Mesenchymal stem cell (in vitro differentiated cells and primary cell): ENCODE data around the gene NPM3.
A peak's percentile ranks its signal among the peaks of the same experiment; 100 is the strongest.

ENCODE experiments used
- DNase-seq: peaks from one replicate; pipeline ENCODE4 v3.0.0-alpha.2; 2013
- H2AFZ ChIP-seq: one replicate; pipeline ENCODE4 v1.6.1; 2013; ENCODE audit warnings: low read depth, mild to moderate bottlenecking, control low read depth, inconsistent platforms, low read length, moderate library complexity
- H2AK5ac ChIP-seq: 2 replicates; pipeline ENCODE4 v1.6.1; 2013; ENCODE audit warnings: low read length, moderate library complexity, mild to moderate bottlenecking, inconsistent platforms; ENCODE audit not compliant: severe bottlenecking
- H2BK120ac ChIP-seq: one replicate; pipeline ENCODE4 v1.6.1; 2013; ENCODE audit warnings: low read depth, mild to moderate bottlenecking, inconsistent platforms, low read length, moderate library complexity
- H2BK12ac ChIP-seq, 2 experiments: one replicate each; pipeline ENCODE4 v1.6.1; 2013; ENCODE audit warnings: inconsistent platforms in 2 of 2, low read length in 2 of 2, mild to moderate bottlenecking in 2 of 2, moderate library complexity in 2 of 2, control low read depth in 1 of 2
- H2BK15ac ChIP-seq: one replicate; pipeline ENCODE4 v1.6.1; 2013; ENCODE audit warnings: mild to moderate bottlenecking, low read depth, inconsistent platforms; ENCODE audit not compliant: poor library complexity, severe bottlenecking
- H2BK5ac ChIP-seq: 2 replicates; pipeline ENCODE4 v1.6.1; 2013; ENCODE audit warnings: low read depth, mild to moderate bottlenecking, low read length, control low read depth, inconsistent platforms; ENCODE audit not compliant: poor library complexity, severe bottlenecking
- H3K14ac ChIP-seq, 2 experiments: one replicate each; pipeline ENCODE4 v1.6.1; 2013; ENCODE audit warnings: inconsistent platforms in 2 of 2, low read length in 2 of 2, control low read depth in 1 of 2, mild to moderate bottlenecking in 1 of 2, moderate library complexity in 1 of 2
- H3K18ac ChIP-seq, 2 experiments: one replicate each; pipeline ENCODE4 v1.6.1; 2013; ENCODE audit warnings: inconsistent platforms in 2 of 2, low read length in 2 of 2, control low read depth in 1 of 2, low read depth in 1 of 2, mild to moderate bottlenecking in 1 of 2
- H3K23ac ChIP-seq, 2 experiments: one replicate each; pipeline ENCODE4 v1.6.1; 2013; ENCODE audit warnings: inconsistent platforms in 2 of 2, low read length in 2 of 2, mild to moderate bottlenecking in 2 of 2, moderate library complexity in 2 of 2, control low read depth in 1 of 2
- H3K27ac ChIP-seq: 2 replicates; pipeline ENCODE4 v1.5.1; 2013; ENCODE audit warnings: mild to moderate bottlenecking, moderate library complexity, low read length, control low read depth, inconsistent platforms; ENCODE audit not compliant: poor library complexity, severe bottlenecking
- H3K27me3 ChIP-seq, 2 experiments: 2 replicates each; pipeline versions ENCODE4 v1.6.1 to v1.7.0; 2013; ENCODE audit warnings: low read length in 2 of 2, mild to moderate bottlenecking in 2 of 2, moderate library complexity in 2 of 2, control low read depth in 1 of 2, inconsistent platforms in 1 of 2; ENCODE audit not compliant: control insufficient read depth in 1 of 2, insufficient read depth in 1 of 2
- H3K36me3 ChIP-seq, 2 experiments: 2 replicates each; pipeline versions ENCODE4 v1.6.1 to v1.7.0; 2013; ENCODE audit warnings: low read length in 2 of 2, control low read depth in 1 of 2, inconsistent platforms in 1 of 2, low read depth in 1 of 2, mild to moderate bottlenecking in 1 of 2; ENCODE audit not compliant: insufficient read depth in 2 of 2, control insufficient read depth in 1 of 2
- H3K4ac ChIP-seq, 2 experiments: one replicate each; pipeline ENCODE4 v1.6.1; 2013; ENCODE audit warnings: inconsistent platforms in 2 of 2, low read length in 2 of 2, mild to moderate bottlenecking in 2 of 2, moderate library complexity in 2 of 2, control low read depth in 1 of 2, low read depth in 1 of 2
- H3K4me1 ChIP-seq: 2 replicates; pipeline ENCODE4 v1.6.1; 2013; ENCODE audit warnings: low read depth, low read length, control low read depth; ENCODE audit not compliant: control insufficient read depth, insufficient read depth
- H3K4me2 ChIP-seq: 2 replicates; pipeline ENCODE4 v1.6.1; 2013; ENCODE audit warnings: low read length, mild to moderate bottlenecking, inconsistent platforms; ENCODE audit not compliant: poor library complexity, severe bottlenecking
- H3K4me3 ChIP-seq, 2 experiments: 2 replicates each; pipeline versions ENCODE4 v1.5.1 to v1.7.0; 2013; ENCODE audit warnings: low read length in 2 of 2, mild to moderate bottlenecking in 2 of 2, control low read depth in 1 of 2, low read depth in 1 of 2; ENCODE audit not compliant: insufficient read depth in 1 of 2
- H3K79me1 ChIP-seq: replicated peaks from 2 replicates; pipeline ENCODE4 v1.6.1; 2013; ENCODE audit warnings: mild to moderate bottlenecking, control low read depth, low read length, inconsistent platforms; ENCODE audit not compliant: poor library complexity, severe bottlenecking
- H3K9ac ChIP-seq: 2 replicates; pipeline ENCODE4 v1.7.0; 2013; ENCODE audit warnings: mild to moderate bottlenecking, low read length, moderate library complexity
- H3K9me3 ChIP-seq: 2 replicates; pipeline ENCODE4 v1.7.0; 2013; ENCODE audit warnings: mild to moderate bottlenecking, low read length; ENCODE audit not compliant: control insufficient read depth
- H4K8ac ChIP-seq: one replicate; pipeline ENCODE4 v1.6.1; 2013; ENCODE audit warnings: inconsistent platforms, mild to moderate bottlenecking, low read length, moderate library complexity
- H4K91ac ChIP-seq: one replicate; pipeline ENCODE4 v1.6.1; 2013; ENCODE audit warnings: mild to moderate bottlenecking, low read length, inconsistent platforms
- WGBS: methylation state at CpG from one replicate; pipeline ENCODE4 v1.1.7; 2013; ENCODE audit warnings: mixed read lengths; 5-methylcytosine and 5-hydroxymethylcytosine counted together

Gene NPM3

DNA sequence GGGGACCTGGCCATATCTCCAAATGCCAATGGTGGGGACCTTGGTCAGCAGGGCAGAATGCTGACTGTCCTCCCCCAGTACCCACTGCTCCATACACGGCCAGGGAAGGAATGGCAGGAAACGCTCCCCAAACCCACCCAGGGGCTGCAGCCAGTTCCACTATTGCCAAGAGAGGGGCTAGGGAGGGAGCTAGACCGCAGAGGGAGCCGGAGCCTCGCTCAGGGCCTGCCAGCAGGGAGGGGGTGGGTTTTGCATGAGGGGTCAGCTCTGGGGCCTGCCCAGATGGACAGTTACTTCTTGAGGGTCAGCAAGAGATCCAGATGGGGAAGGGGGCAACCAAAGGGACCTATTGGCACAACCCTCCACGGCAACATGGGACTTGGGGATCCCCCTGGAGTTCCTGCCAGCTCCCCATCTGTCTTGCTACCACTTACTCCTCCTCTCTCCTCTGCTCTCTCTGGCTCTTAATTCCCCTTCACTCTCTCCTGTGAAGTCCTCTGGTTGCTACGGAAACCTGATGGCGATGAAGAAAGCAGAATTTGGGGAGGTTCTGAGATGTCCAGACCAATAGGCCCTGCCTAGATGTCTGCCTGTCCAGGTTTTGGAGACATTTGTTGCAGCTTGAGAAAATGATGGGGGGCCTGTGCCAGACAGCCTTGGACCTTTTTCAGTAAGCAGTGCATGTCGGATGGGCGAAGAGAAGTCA lies 20.0 kb downstream of the NPM3 start:
- Histone ChIP-seq H3K36me3 (peaks cover 0 to 3% of the 10 kb centered on the region in 2 experiments), H3K4me1 (no peaks in the 10 kb centered on the region), H3K9me3 (no peaks in the 10 kb centered on the region), H2AFZ (no peak overlapping the region), H3K23ac (no peak overlapping the region), H4K8ac (no peak overlapping the region), H3K9ac (no peak overlapping the region), H3K14ac (no peak overlapping the region), H3K18ac (no peak overlapping the region), H3K4ac (no peak overlapping the region), H2AK5ac (no peak overlapping the region), H3K27me3 (peaks cover 93 to 95% of the 10 kb centered on the region in 2 experiments), H3K4me3 (no peak overlapping the region), H2BK120ac (no peak overlapping the region), H2BK12ac (no peak overlapping the region), H2BK15ac (no peak overlapping the region), H4K91ac (no peak overlapping the region), H3K79me1 (no peaks in the 10 kb centered on the region), H3K27ac (no peak overlapping the region), H3K4me2 (no peak overlapping the region), H2BK5ac (no peak overlapping the region)
- DNase-seq: no peak
- WGBS: 89% methylated on average over 7 of the region's 10 CpGs

DNA sequence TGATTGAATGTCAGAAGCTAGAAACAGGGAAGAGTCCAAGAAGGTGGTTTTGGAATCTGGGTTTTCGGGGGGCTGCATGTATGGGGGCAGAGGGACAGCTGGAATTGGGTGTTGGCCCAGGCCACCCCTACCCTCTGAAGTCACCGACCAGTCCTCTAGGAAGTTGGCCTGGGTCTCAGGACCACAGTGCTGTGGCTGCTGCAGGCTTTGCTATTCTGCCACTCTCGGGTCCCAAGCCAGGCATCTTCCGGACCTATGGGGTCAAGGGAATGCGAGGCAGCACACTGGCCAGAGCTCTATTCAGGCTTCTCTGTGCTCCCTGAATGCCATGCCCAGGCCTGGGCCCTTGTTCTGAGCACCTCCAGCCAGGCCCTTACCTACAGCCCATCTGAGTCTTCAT lies 20.5 kb downstream of the NPM3 start:
- H2AK5ac ChIP-seq: no peak overlapping the region
- H3K9me3 ChIP-seq: no peaks in the 10 kb centered on the region
- 93% methylated on average over 5 of the region's 5 CpGs for WGBS
- no peak overlapping the region for H3K4me3 ChIP-seq
- no peak overlapping the region for H2BK120ac ChIP-seq
- H3K27me3 ChIP-seq: peaks cover 92 to 93% of the 10 kb centered on the region in 2 experiments
- DNase-seq: no peak
- no peak overlapping the region for H4K8ac ChIP-seq
- H4K91ac ChIP-seq: no peak overlapping the region
- no peak overlapping the region for H3K14ac ChIP-seq
- H3K36me3 ChIP-seq: peaks cover 0 to 3% of the 10 kb centered on the region in 2 experiments
- H2AFZ ChIP-seq: no peak overlapping the region
- H2BK15ac ChIP-seq: no peak overlapping the region
- no peak overlapping the region for H2BK12ac ChIP-seq
- H3K9ac ChIP-seq: no peak overlapping the region
- H3K23ac ChIP-seq: peak overlapping the region in 1 of 2 experiments; percentile 9
- H3K4ac ChIP-seq: no peak overlapping the region
- H3K27ac ChIP-seq: no peak overlapping the region
- no peaks in the 10 kb centered on the region for H3K4me1 ChIP-seq
- no peak overlapping the region for H3K4me2 ChIP-seq
- no peak overlapping the region for H2BK5ac ChIP-seq
- H3K79me1 ChIP-seq: no peaks in the 10 kb centered on the region
- no peak overlapping the region for H3K18ac ChIP-seq

DNA sequence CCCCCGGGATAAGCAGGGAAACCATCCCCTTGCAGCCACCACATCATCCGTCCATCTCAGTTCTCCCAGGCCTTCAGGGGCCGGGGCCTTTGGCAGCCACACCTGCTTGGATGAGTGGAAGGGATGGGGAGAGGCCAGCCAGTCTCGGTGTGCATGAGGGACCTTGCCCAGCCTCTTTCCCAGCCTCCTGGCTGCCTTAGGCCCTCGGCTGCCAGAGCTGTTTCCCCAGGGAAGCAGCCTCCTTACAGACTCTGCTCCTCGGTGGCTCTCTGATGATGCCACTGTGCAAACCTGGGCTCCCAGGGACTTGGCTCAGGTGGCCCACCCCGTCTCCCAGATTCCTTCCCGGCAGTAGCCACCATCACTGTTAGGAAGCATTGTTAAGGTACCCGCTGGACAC lies 22.0 kb downstream of the NPM3 start:
- WGBS: 75% methylated on average over 6 of the region's 9 CpGs
- H3K79me1 ChIP-seq: no peaks in the 10 kb centered on the region
- no peak overlapping the region for H2AFZ ChIP-seq
- no peak overlapping the region for H2BK120ac ChIP-seq
- no peak overlapping the region for H2BK12ac ChIP-seq
- H2BK5ac ChIP-seq: no peak overlapping the region
- H3K27ac ChIP-seq: no peak overlapping the region
- no peak for DNase-seq
- no peak overlapping the region for H3K9ac ChIP-seq
- H4K91ac ChIP-seq: no peak overlapping the region
- no peaks in the 10 kb centered on the region for H3K4me1 ChIP-seq
- no peak overlapping the region for H3K23ac ChIP-seq
- H4K8ac ChIP-seq: no peak overlapping the region
- H3K18ac ChIP-seq: no peak overlapping the region
- H2BK15ac ChIP-seq: no peak overlapping the region
- no peak overlapping the region for H3K14ac ChIP-seq
- peaks cover 78 to 86% of the 10 kb centered on the region in 2 experiments for H3K27me3 ChIP-seq
- no peaks in the 10 kb centered on the region for H3K36me3 ChIP-seq
- no peak overlapping the region for H3K4me3 ChIP-seq
- H3K4ac ChIP-seq: no peak overlapping the region
- H3K4me2 ChIP-seq: no peak overlapping the region
- H3K9me3 ChIP-seq: no peaks in the 10 kb centered on the region
- H2AK5ac ChIP-seq: no peak overlapping the region

DNA sequence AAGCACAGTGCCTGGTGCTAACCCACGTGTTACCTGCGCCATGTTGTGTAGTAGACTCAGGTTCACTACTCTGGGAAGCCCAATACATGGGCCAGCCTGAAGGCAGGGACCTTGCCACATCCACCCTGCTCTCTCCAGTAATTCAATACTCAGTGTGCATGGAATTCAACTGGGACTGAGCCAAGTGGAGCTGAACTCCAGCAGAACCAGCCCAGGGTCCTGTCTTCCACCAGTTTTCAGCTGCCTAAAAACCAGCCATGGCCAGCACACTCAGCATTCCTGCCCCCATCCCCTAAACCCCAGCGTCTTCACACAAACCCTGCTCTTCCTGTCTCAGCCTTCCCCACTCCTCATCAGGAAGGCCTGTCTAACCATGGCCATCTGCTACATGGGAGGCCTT lies 22.7 kb downstream of the NPM3 start:
- H3K9ac ChIP-seq: no peak overlapping the region
- no peaks in the 10 kb centered on the region for H3K79me1 ChIP-seq
- H3K23ac ChIP-seq: no peak overlapping the region
- no peak overlapping the region for H3K4me3 ChIP-seq
- no peaks in the 10 kb centered on the region for H3K36me3 ChIP-seq
- no peak overlapping the region for H3K14ac ChIP-seq
- no peak overlapping the region for H4K8ac ChIP-seq
- H3K4me2 ChIP-seq: no peak overlapping the region
- H3K27me3 ChIP-seq: peaks cover 72 to 80% of the 10 kb centered on the region in 2 experiments
- H2BK15ac ChIP-seq: no peak overlapping the region
- no peak overlapping the region for H3K4ac ChIP-seq
- H3K9me3 ChIP-seq: no peaks in the 10 kb centered on the region
- H4K91ac ChIP-seq: no peak overlapping the region
- 90% methylated on average over 3 of the region's 3 CpGs for WGBS
- H3K27ac ChIP-seq: no peak overlapping the region
- no peak overlapping the region for H3K18ac ChIP-seq
- H3K4me1 ChIP-seq: no peaks in the 10 kb centered on the region
- no peak for DNase-seq
- no peak overlapping the region for H2BK120ac ChIP-seq
- no peak overlapping the region for H2BK12ac ChIP-seq
- H2AFZ ChIP-seq: no peak overlapping the region
- H2BK5ac ChIP-seq: no peak overlapping the region
- no peak overlapping the region for H2AK5ac ChIP-seq
